ENCODE results near the gene PXDN.

The PXDN gene

GRCh38 chr2:1697601-1698000 is 46.7 kb downstream of the PXDN start:
- Mint-ChIP-seq H3K9me3 (no peaks in the 10 kb centered on the region), H3K4me1 (peaks cover 24% of the 10 kb centered on the region), H3K36me3 (ENCODE audit: low read depth) (peaks cover 21% of the 10 kb centered on the region), H3K27me3 (ENCODE audit: low read depth) (no peaks in the 10 kb centered on the region), H3K4me3 (no peak overlapping the region), H3K27ac (no peak overlapping the region)
- no peak for TF ChIP-seq CTCF (IDR thresholded peaks at IDR 0.05; ENCODE audit: unreplicated experiment in 3 of 3)

- Mint-ChIP-seq H3K9me3 (no peaks in the 10 kb centered on the region), H3K27ac (no peak overlapping the region), H3K27me3 (ENCODE audit: low read depth) (no peaks in the 10 kb centered on the region), H3K4me3 (no peak overlapping the region), H3K36me3 (ENCODE audit: low read depth) (peaks cover 19% of the 10 kb centered on the region), H3K4me1 (peaks cover 17% of the 10 kb centered on the region)
- TF ChIP-seq CTCF (IDR thresholded peaks at IDR 0.05; ENCODE audit: unreplicated experiment in 3 of 3) = no peak
Measured at GRCh38 chr2:1696472-1696871, 47.8 kb downstream of the PXDN start.

GRCh38 chr2:1694371-1695271 is 49.7 kb downstream of the PXDN start:
- Mint-ChIP-seq H3K9me3 (no peaks in the 10 kb centered on the region), H3K27ac (no peak overlapping the region), H3K4me1 (peaks cover 14% of the 10 kb centered on the region), H3K36me3 (ENCODE audit: low read depth) (peaks cover 26% of the 10 kb centered on the region), H3K4me3 (no peak overlapping the region), H3K27me3 (ENCODE audit: low read depth) (no peaks in the 10 kb centered on the region)
- no peak for TF ChIP-seq CTCF (IDR thresholded peaks at IDR 0.05; ENCODE audit: unreplicated experiment in 3 of 3)

GRCh38 chr2:1693723-1694122 is 50.6 kb downstream of the PXDN start:
- H3K9me3 Mint-ChIP-seq = no peaks in the 10 kb centered on the region
- H3K27ac Mint-ChIP-seq = no peak overlapping the region
- H3K4me1 Mint-ChIP-seq = peaks cover 16% of the 10 kb centered on the region
- TF ChIP-seq CTCF (IDR thresholded peaks at IDR 0.05; ENCODE audit: unreplicated experiment in 3 of 3) = no peak
- no peak overlapping the region for H3K4me3 Mint-ChIP-seq
- peaks cover 35% of the 10 kb centered on the region for H3K36me3 Mint-ChIP-seq (ENCODE audit: low read depth)
- H3K27me3 Mint-ChIP-seq (ENCODE audit: low read depth) = no peaks in the 10 kb centered on the region

GRCh38 chr2:1692342-1692741 is 52.0 kb downstream of the PXDN start:
- Mint-ChIP-seq H3K9me3 (no peaks in the 10 kb centered on the region), H3K27me3 (ENCODE audit: low read depth) (no peaks in the 10 kb centered on the region), H3K4me3 (no peak overlapping the region), H3K36me3 (ENCODE audit: low read depth) (peaks cover 46% of the 10 kb centered on the region), H3K27ac (no peak overlapping the region), H3K4me1 (peaks cover 18% of the 10 kb centered on the region)
- TF ChIP-seq CTCF (IDR thresholded peaks at IDR 0.05; ENCODE audit: unreplicated experiment in 3 of 3) = no peak

GRCh38 chr2:1691366-1691765 is 52.9 kb downstream of the PXDN start:
- Mint-ChIP-seq H3K27ac (no peak overlapping the region), H3K4me3 (no peak overlapping the region), H3K9me3 (no peaks in the 10 kb centered on the region), H3K36me3 (ENCODE audit: low read depth) (peaks cover 50% of the 10 kb centered on the region), H3K27me3 (ENCODE audit: low read depth) (no peaks in the 10 kb centered on the region), H3K4me1 (peaks cover 27% of the 10 kb centered on the region)
- no peak for TF ChIP-seq CTCF (IDR thresholded peaks at IDR 0.05; ENCODE audit: unreplicated experiment in 3 of 3)

Measured in nephron (organoid).